ENCODE data around the gene SPINK9. TPM values are rescaled to one million over a fixed set of nuclear protein-coding genes. Genes with fewer than 3 reads are reported as not detected.

Gene SPINK9
- total RNA-seq, 4 donors from 2014 or later: not detected

DNA sequence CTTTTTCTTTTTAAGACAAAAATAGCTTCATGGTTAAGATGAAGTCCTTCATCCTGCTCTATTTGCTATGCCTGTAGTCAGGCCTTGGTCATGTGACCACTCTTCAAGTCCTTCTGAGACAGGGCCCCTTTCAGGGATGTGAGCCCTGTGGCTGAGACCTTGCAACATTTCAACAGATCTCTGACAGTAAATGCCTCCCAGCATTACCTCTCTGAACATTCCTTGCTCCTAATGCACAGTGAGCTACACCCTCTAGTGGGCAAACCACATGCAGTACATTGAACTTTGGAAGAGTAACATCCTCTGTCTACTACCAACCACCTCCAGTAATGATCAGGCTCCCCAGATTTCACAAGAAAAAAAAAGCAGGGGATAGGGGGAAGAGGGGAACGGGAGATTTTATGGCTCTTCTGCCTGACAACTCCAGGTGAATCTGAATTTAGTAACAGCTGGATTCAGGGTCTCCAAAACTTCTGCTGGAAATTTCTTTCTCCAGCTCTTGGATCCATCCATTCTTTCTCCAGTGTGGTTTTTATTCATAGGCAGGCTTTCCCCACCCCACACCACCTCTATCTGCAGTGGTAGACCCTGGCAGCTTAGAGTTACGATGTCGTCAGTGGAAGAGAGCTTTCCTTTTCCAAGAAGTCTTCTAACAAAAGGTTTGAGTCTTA lies 39.5 kb downstream of the SPINK9 start:
- peak in 1 of 3 donors; percentile 52 for DNase-seq
- TF ChIP-seq POLR2A (IDR thresholded peaks at IDR 0.05) (no peak), CTCF (IDR thresholded peaks at IDR 0.05) (peak in 4 of 6 experiments; percentile 50 to 67 (median 64))
- Histone ChIP-seq H3K4me3 (no peak overlapping the region), H3K27ac (no peak overlapping the region), H3K36me3 (no peaks in the 10 kb centered on the region), H3K9me3 (no peaks in the 10 kb centered on the region), H3K4me1 (no peaks in the 10 kb centered on the region), H3K27me3 (no peaks in the 10 kb centered on the region)

- H3K4me3 ChIP-seq: no peak overlapping the region
- no peak overlapping the region for H3K27ac ChIP-seq
- no peak for DNase-seq
- no peaks in the 10 kb centered on the region for H3K36me3 ChIP-seq
- H3K9me3 ChIP-seq: no peaks in the 10 kb centered on the region
- H3K4me1 ChIP-seq: no peaks in the 10 kb centered on the region
- H3K27me3 ChIP-seq: no peaks in the 10 kb centered on the region
- TF ChIP-seq POLR2A (IDR thresholded peaks at IDR 0.05) (no peak), CTCF (IDR thresholded peaks at IDR 0.05) (no peak)
Measured at GRCh38 chr5:148376198-148376597, 40.8 kb downstream of the SPINK9 start.

GRCh38 chr5:148378670-148379069 lies 43.3 kb downstream of the SPINK9 start:
- no peak for DNase-seq
- no peak overlapping the region for H3K27ac ChIP-seq
- no peaks in the 10 kb centered on the region for H3K9me3 ChIP-seq
- H3K36me3 ChIP-seq: no peaks in the 10 kb centered on the region
- TF ChIP-seq POLR2A (IDR thresholded peaks at IDR 0.05) (no peak), CTCF (IDR thresholded peaks at IDR 0.05) (no peak)
- no peak overlapping the region for H3K4me3 ChIP-seq
- peaks cover 0 to 5% (median 0%) of the 10 kb centered on the region in 4 donors for H3K4me1 ChIP-seq
- H3K27me3 ChIP-seq: no peaks in the 10 kb centered on the region

DNA sequence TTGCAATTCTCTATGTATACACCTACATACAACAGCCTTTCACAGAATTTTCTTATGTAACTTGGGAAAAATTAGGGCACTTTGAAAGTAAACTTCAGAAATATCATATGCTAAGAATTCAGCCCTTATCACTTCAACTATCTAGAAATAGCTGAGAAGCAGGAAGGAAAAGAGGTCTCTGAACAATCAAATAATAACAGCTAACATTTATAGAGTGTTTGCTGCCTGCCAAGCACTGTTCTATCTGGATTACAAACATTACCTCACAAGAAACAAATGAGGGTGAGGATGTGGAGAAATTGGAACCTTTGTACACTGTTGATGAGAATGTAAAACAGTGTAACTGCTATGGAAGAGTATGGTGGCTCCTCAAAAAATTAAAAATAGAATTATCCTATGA lies 44.0 kb downstream of the SPINK9 start:
- no peak overlapping the region for H3K4me3 ChIP-seq
- no peak for TF ChIP-seq POLR2A (IDR thresholded peaks at IDR 0.05)
- TF ChIP-seq CTCF (IDR thresholded peaks at IDR 0.05): no peak
- peaks cover 0 to 5% (median 2%) of the 10 kb centered on the region in 4 donors for H3K4me1 ChIP-seq
- H3K27me3 ChIP-seq: no peaks in the 10 kb centered on the region
- H3K9me3 ChIP-seq: no peaks in the 10 kb centered on the region
- H3K36me3 ChIP-seq: no peaks in the 10 kb centered on the region
- no peak for DNase-seq
- no peak overlapping the region for H3K27ac ChIP-seq

GRCh38 chr5:148381906-148382305 lies 46.5 kb downstream of the SPINK9 start:
- no peak for DNase-seq
- Histone ChIP-seq H3K9me3 (no peaks in the 10 kb centered on the region), H3K4me1 (peaks cover 5 to 21% (median 8%) of the 10 kb centered on the region in 4 donors), H3K27ac (no peak overlapping the region), H3K36me3 (no peaks in the 10 kb centered on the region), H3K27me3 (no peaks in the 10 kb centered on the region), H3K4me3 (no peak overlapping the region)
- TF ChIP-seq POLR2A (IDR thresholded peaks at IDR 0.05) (no peak), CTCF (IDR thresholded peaks at IDR 0.05) (no peak)

Data from Peyer's patch (tissue), 4 donors.